Endothelial cell of umbilical vein (primary cell): ENCODE data around the gene KISS1. TPM values are rescaled to one million over a fixed set of nuclear protein-coding genes. Genes with fewer than 3 reads are reported as not detected.

Experiments used
- BruUV-seq: library from RNA; stranded (reverse); fragments of 400-500 nt; replicated peaks from 2 replicates; lab custom pipeline; 2021; lab: Mats Ljungman, UMichigan
- CTCF ChIA-PET: fragments of 300-600, 350-600 bp; sonication (Branson Sonifier 250); formaldehyde crosslinking; loops from one replicate; lab custom pipeline; 2021; ENCODE audit warnings: antibody characterized with exemption, inconsistent platforms; lab: Charles Lee
- POLR2A ChIA-PET: fragments of 300-600, 350-600 bp; sonication (Branson Sonifier 250); formaldehyde crosslinking; loops from one replicate; lab custom pipeline; 2021; ENCODE audit warnings: antibody characterized with exemption, inconsistent platforms; lab: Charles Lee
- DNase-seq: peaks from one replicate; pipeline ENCODE4 v3.0.0-alpha.2; 2011; ENCODE audit warnings: low read depth, low spot score
- FAIRE-seq: peaks from 2 replicates; lab custom pipeline; 2011; peaks lifted over from hg19 to GRCh38; lab: Jason Lieb, UNC
- H2AFZ ChIP-seq: 2 replicates; pipeline ENCODE4 v1.6.0; 2012; ENCODE audit warnings: low read depth, low read length, control low read depth, inconsistent platforms
- H3K27ac ChIP-seq: 2 replicates; pipeline ENCODE4 v1.5.1; 2011; ENCODE audit warnings: low read depth, mild to moderate bottlenecking, control low read depth, low read length, moderate library complexity; ENCODE audit not compliant: insufficient read depth
- H3K27me3 ChIP-seq, 2 experiments: 2 replicates each; pipeline versions ENCODE4 v1.6.0 to v1.6.1; 2011; ENCODE audit warnings: low read length in 2 of 2, mixed read lengths in 1 of 2; ENCODE audit not compliant: control insufficient read depth in 2 of 2, insufficient read depth in 2 of 2
- H3K36me3 ChIP-seq, 2 experiments: 2 replicates in 1 of 2; 3 replicates in 1 of 2; pipeline ENCODE4 v1.5.1; 2011; ENCODE audit warnings: low read length in 2 of 2, mild to moderate bottlenecking in 1 of 2, moderate library complexity in 1 of 2; ENCODE audit not compliant: control insufficient read depth in 2 of 2, insufficient read depth in 2 of 2; ENCODE audit errors: extremely low read depth in 1 of 2
- H3K4me1 ChIP-seq: 3 replicates; pipeline ENCODE4 v1.5.1; 2011; ENCODE audit warnings: mild to moderate bottlenecking, low read length; ENCODE audit not compliant: control insufficient read depth, insufficient read depth; ENCODE audit errors: extremely low read depth
- H3K4me2 ChIP-seq: 2 replicates; pipeline ENCODE4 v1.6.1; 2011; ENCODE audit warnings: low read length, control low read depth, mixed read lengths; ENCODE audit not compliant: insufficient read depth
- H3K4me3 ChIP-seq, 3 experiments: fragments of 200-600 bp in 1 of 3; sonication (generic), shearing (Covaris generic) in 1 of 3; replicated peaks in 1 of 3; 2 replicates each; pipeline ENCODE4 v1.5.1; 2011 to 2016; ENCODE audit warnings: control low read depth in 3 of 3, low read length in 3 of 3, mild to moderate bottlenecking in 2 of 3, inconsistent platforms in 1 of 3, low read depth in 1 of 3, moderate library complexity in 1 of 3; ENCODE audit not compliant: insufficient read depth in 1 of 3
- H3K79me2 ChIP-seq: 2 replicates; pipeline ENCODE4 v1.6.0; 2012; ENCODE audit warnings: low read length, inconsistent platforms; ENCODE audit not compliant: control insufficient read depth, insufficient read depth
- H3K9ac ChIP-seq: replicated peaks from 2 replicates; pipeline ENCODE3; 2011; ENCODE audit warnings: low read length, control low read depth; ENCODE audit not compliant: insufficient read depth; ENCODE audit errors: extremely low read depth
- H3K9me1 ChIP-seq: replicated peaks from 3 replicates; pipeline ENCODE4 v1.6.0; 2011; ENCODE audit warnings: mild to moderate bottlenecking, low read length; ENCODE audit not compliant: control insufficient read depth, insufficient read depth; ENCODE audit errors: extremely low read depth
- H3K9me3 ChIP-seq: replicated peaks from 2 replicates; pipeline ENCODE4 v1.5.1; 2012; ENCODE audit warnings: low read length, inconsistent platforms; ENCODE audit not compliant: control insufficient read depth, insufficient read depth
- H4K20me1 ChIP-seq: replicated peaks from 2 replicates; pipeline ENCODE3; 2011; ENCODE audit warnings: mild to moderate bottlenecking, low read length; ENCODE audit not compliant: control insufficient read depth, insufficient read depth; ENCODE audit errors: extremely low read depth
- CTCF ChIP-seq, 2 donors: IDR thresholded peaks; 1 replicate in 1 of 2; 2 replicates in 1 of 2; pipeline ENCODE4 v1.5.1; 2011; ENCODE audit warnings: low read length in 2 of 2, mild to moderate bottlenecking in 2 of 2, moderate library complexity in 2 of 2, control low read depth in 1 of 2, inconsistent platforms in 1 of 2, low read depth in 1 of 2; ENCODE audit not compliant: insufficient read depth in 1 of 2; ENCODE audit errors: extremely low read depth in 1 of 2
- EZH2 ChIP-seq: IDR thresholded peaks from 2 replicates; pipeline ENCODE4 v1.6.1; 2012; ENCODE audit warnings: borderline replicate concordance, low read depth, mild to moderate bottlenecking, moderate library complexity, low read length, inconsistent platforms; ENCODE audit not compliant: severe bottlenecking
- FOS ChIP-seq: IDR thresholded peaks from 2 replicates; pipeline ENCODE4 v1.6.1; 2011; ENCODE audit warnings: mild to moderate bottlenecking, low read length, moderate library complexity, borderline replicate concordance; ENCODE audit not compliant: insufficient read depth
- GATA2 ChIP-seq: IDR thresholded peaks from 2 replicates; pipeline ENCODE4 v1.7.0; 2011; ENCODE audit warnings: low read depth, mild to moderate bottlenecking, moderate library complexity, mixed read lengths, low read length; ENCODE audit not compliant: insufficient read length, insufficient read depth
- JUN ChIP-seq: IDR thresholded peaks from 2 replicates; pipeline ENCODE4 v1.6.1; 2011; ENCODE audit warnings: borderline replicate concordance, low read depth; ENCODE audit not compliant: insufficient read length, insufficient read depth
- MAX ChIP-seq: IDR thresholded peaks from 2 replicates; pipeline ENCODE4 v1.6.1; 2011; ENCODE audit not compliant: insufficient read depth, insufficient read length
- MYC ChIP-seq: IDR thresholded peaks from one replicate; pipeline ENCODE4 v1.6.1; 2011; ENCODE audit warnings: mild to moderate bottlenecking, low read depth, low read length
- POLR2A ChIP-seq: IDR thresholded peaks from 2 replicates; pipeline ENCODE4 v1.6.1; 2012; ENCODE audit warnings: low read depth, mild to moderate bottlenecking, control low read depth, low read length
- POLR2AphosphoS5 ChIP-seq: IDR thresholded peaks from 2 replicates; pipeline ENCODE4 v1.6.1; 2012; ENCODE audit warnings: low read depth, mild to moderate bottlenecking, control low read depth, low read length, moderate library complexity; ENCODE audit not compliant: insufficient read depth
- dilution Hi-C: fragments of 300-500 bp; cut with MboI; formaldehyde crosslinking; loops from one replicate; pipeline ENCODE4 v1.15.0; 2019; ENCODE audit warnings: low sequenced_read_pairs; ENCODE audit not compliant: extremely low pct_ligation_motif_present
- intact Hi-C: fragments of 100-400 bp; cut with micrococcal nuclease; formaldehyde crosslinking; loops from one replicate; pipeline ENCODE4 v1.10.0; 2022
- polyA plus RNA-seq, 4 experiments: library from polyadenylated mRNA; depleted of rRNA in 3 of 4; stranded (reverse) in 3 of 4; unstranded in 1 of 4; fragments of >200 nt; gene quantifications; 2 replicates each; pipeline versions ENCODE4 v1.2.1 to v1.2.3, GENCODE V29; 2011 to 2012; ENCODE audit warnings: missing spikeins in 1 of 4
- total RNA-seq: library from RNA; stranded (reverse); gene quantifications from 2 replicates; pipeline ENCODE4 v1.2.3, GENCODE V29; 2021

Gene KISS1
- total and polyA plus RNA-seq, 2 donors (not counting 3 experiments of a cell fraction or from before 2014, with no cell fraction given): 0.22 to 1.00 TPM

- Histone ChIP-seq H3K9me3 (no peaks in the 10 kb centered on the region), H4K20me1 (no peaks in the 10 kb centered on the region), H3K4me2 (no peak overlapping the region), H3K36me3 (no peaks in the 10 kb centered on the region), H3K27ac (no peak overlapping the region), H3K27me3 (no peaks in the 10 kb centered on the region), H3K9me1 (no peaks in the 10 kb centered on the region), H3K9ac (no peak overlapping the region), H3K79me2 (no peaks in the 10 kb centered on the region), H3K4me3 (no peak overlapping the region), H2AFZ (no peak overlapping the region), H3K4me1 (no peaks in the 10 kb centered on the region)
- no peak for TF ChIP-seq MAX
- TF ChIP-seq CTCF (IDR thresholded peaks at IDR 0.05; ENCODE audit: extremely low read depth in 1 of 2, insufficient read depth in 1 of 2, low read depth in 1 of 2, low read length in 2 of 2): no peak
- TF ChIP-seq EZH2: no peak
- intact Hi-C loops (no loop called here), dilution Hi-C loops (no loop called here)
- BruUV-seq: no TSS peak
- no peak for DNase-seq
- ChIA-PET POLR2A (no interaction called here), CTCF (interaction anchor here (0.8 to 1.9 kb wide), 3 partner anchors 28 to 122 kb away, joined by 3 to 4 read pairs (median 4); partner anchors contain the start of gene GOLT1A)
- no peak for FAIRE-seq
These were observed 45.6 kb upstream of the KISS1 start for GRCh38 chr1:204241914-204242313.

DNA sequence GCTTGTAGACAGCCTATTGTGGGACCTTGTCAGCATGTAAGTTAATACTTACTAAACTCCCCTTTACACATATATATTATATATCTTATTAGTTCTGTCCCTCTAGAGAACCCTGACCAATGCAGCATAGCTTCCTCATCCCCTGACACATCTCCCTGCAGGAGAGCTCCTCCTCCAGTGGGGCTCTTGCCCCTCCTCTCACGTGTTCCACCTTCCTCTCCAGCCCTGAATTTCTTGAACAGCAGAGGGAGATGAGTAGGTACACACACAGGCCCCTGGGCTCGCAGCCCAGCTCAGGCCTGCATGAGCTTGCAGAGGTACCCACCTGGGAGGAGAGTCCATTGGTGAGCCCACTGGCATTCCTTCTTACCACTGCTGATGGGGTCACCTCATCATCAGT is 44.8 kb upstream of the KISS1 start:
- no peak overlapping the region for H3K27ac ChIP-seq
- FAIRE-seq: no peak
- no TSS peak for BruUV-seq
- POLR2A ChIA-PET: no interaction called here
- dilution Hi-C loops: no loop called here
- intact Hi-C loops: no loop called here
- no peaks in the 10 kb centered on the region for H3K9me1 ChIP-seq
- no peaks in the 10 kb centered on the region for H3K9me3 ChIP-seq
- H3K4me2 ChIP-seq: no peak overlapping the region
- TF ChIP-seq POLR2A (no peak), GATA2 (no peak), POLR2AphosphoS5 (no peak), EZH2 (no peak), JUN (no peak), CTCF (IDR thresholded peaks at IDR 0.05; ENCODE audit: extremely low read depth in 1 of 2, insufficient read depth in 1 of 2, low read depth in 1 of 2, low read length in 2 of 2) (no peak), MYC (no peak), MAX (no peak), FOS (no peak)
- DNase-seq: no peak
- no peaks in the 10 kb centered on the region for H4K20me1 ChIP-seq
- no peak overlapping the region for H3K4me3 ChIP-seq
- no peaks in the 10 kb centered on the region for H3K27me3 ChIP-seq
- CTCF ChIA-PET: interaction anchor here (0.8 to 1.9 kb wide), 4 partner anchors 14 to 157 kb away, joined by 3 to 4 read pairs (median 3); partner anchors contain the start of gene GOLT1A
- no peak overlapping the region for H3K9ac ChIP-seq
- no peak overlapping the region for H2AFZ ChIP-seq
- H3K79me2 ChIP-seq: no peaks in the 10 kb centered on the region
- no peaks in the 10 kb centered on the region for H3K36me3 ChIP-seq
- no peaks in the 10 kb centered on the region for H3K4me1 ChIP-seq
